GM08714 (cell line): ENCODE data around the gene RNF220.
"Not testable (repeated sequence)": the region's sequence is repeated elsewhere in the genome, so short reads cannot be mapped to it uniquely, and the experiment has no call there.

Experiments
- H3K4me3 ChIP-seq: fragments of 200-500 bp; sonication (Bioruptor generic); 2 replicates; pipeline ENCODE4 v1.5.1; 2014; ENCODE audit warnings: mild to moderate bottlenecking, low read length, inconsistent platforms
- ZNF274 ChIP-seq: IDR thresholded peaks from 2 replicates; pipeline ENCODE4 v1.6.1; 2012; ENCODE audit warnings: mild to moderate bottlenecking, low read depth, low read length

The RNF220 gene

GRCh38 chr1:44685218-44685617, 280.2 kb downstream of the RNF220 start:
- no peak overlapping the region for H3K4me3 ChIP-seq
- no peak for TF ChIP-seq ZNF274

GRCh38 chr1:44685881-44686280, 280.8 kb downstream of the RNF220 start:
- H3K4me3 ChIP-seq, result no peak overlapping the region
- no peak for TF ChIP-seq ZNF274

GRCh38 chr1:44688760-44689446, 283.8 kb downstream of the RNF220 start:
- TF ChIP-seq ZNF274, result no peak
- H3K4me3 ChIP-seq, result no peak overlapping the region

- no peak for TF ChIP-seq ZNF274
- H3K4me3 ChIP-seq, result no peak overlapping the region
Measured at GRCh38 chr1:44689447-44689765, 284.4 kb downstream of the RNF220 start.

GRCh38 chr1:44693159-44693558, 288.1 kb downstream of the RNF220 start:
- no peak overlapping the region for H3K4me3 ChIP-seq
- no peak for TF ChIP-seq ZNF274

- no peak for TF ChIP-seq ZNF274
- H3K4me3 ChIP-seq, result no peak overlapping the region
Measured at GRCh38 chr1:44693900-44694299, 288.8 kb downstream of the RNF220 start.

- no peak overlapping the region; the same call in 1 of the 2 replicates for H3K4me3 ChIP-seq
- no peak for TF ChIP-seq ZNF274
Measured at GRCh38 chr1:44694863-44695478, 289.9 kb downstream of the RNF220 start.

- no peak for TF ChIP-seq ZNF274
- H3K4me3 ChIP-seq, result no peak overlapping the region
Measured at GRCh38 chr1:44695671-44696070, 290.6 kb downstream of the RNF220 start.

GRCh38 chr1:44696101-44696500, 291.0 kb downstream of the RNF220 start:
- H3K4me3 ChIP-seq, result no peak overlapping the region
- TF ChIP-seq ZNF274, result no peak

GRCh38 chr1:44696789-44697345, 291.8 kb downstream of the RNF220 start:
- no peak overlapping the region for H3K4me3 ChIP-seq
- no peak for TF ChIP-seq ZNF274

- no peak for TF ChIP-seq ZNF274
- no peak overlapping the region for H3K4me3 ChIP-seq
Measured at GRCh38 chr1:44698138-44698537, 293.1 kb downstream of the RNF220 start.

- H3K4me3 ChIP-seq, result not testable (repeated sequence)
Measured at GRCh38 chr1:44699375-44699774, 294.3 kb downstream of the RNF220 start.

GRCh38 chr1:44700573-44700972, 295.5 kb downstream of the RNF220 start:
- no peak for TF ChIP-seq ZNF274
- H3K4me3 ChIP-seq, result no peak overlapping the region

- H3K4me3 ChIP-seq, result no peak overlapping the region
- no peak for TF ChIP-seq ZNF274
Measured at GRCh38 chr1:44701141-44701573, 296.1 kb downstream of the RNF220 start.
